H9 (cell line): Measurements from ENCODE around the gene RAB11FIP5. TPM values are rescaled to one million over a fixed set of nuclear protein-coding genes. Genes with fewer than 3 reads are reported as not detected.

Experiments
- DNase-seq: peaks from one replicate; pipeline ENCODE4 v3.0.0-alpha.2; 2017
- H2AFZ ChIP-seq: one replicate; pipeline ENCODE4 v1.6.1; 2013; ENCODE audit warnings: mild to moderate bottlenecking, low read length, control low read depth, moderate library complexity
- H2AK5ac ChIP-seq: 2 replicates; pipeline ENCODE4 v1.6.1; 2013; ENCODE audit warnings: low read length, control low read depth, mixed read lengths; ENCODE audit not compliant: insufficient read length
- H2BK120ac ChIP-seq: one replicate; pipeline ENCODE4 v1.6.1; 2013; ENCODE audit warnings: low read depth, mild to moderate bottlenecking, low read length, control low read depth, inconsistent platforms; ENCODE audit not compliant: poor library complexity, severe bottlenecking
- H2BK12ac ChIP-seq: 2 replicates; pipeline ENCODE4 v1.6.1; 2013; ENCODE audit warnings: low read length, control low read depth, mixed read lengths, low read depth; ENCODE audit not compliant: insufficient read length
- H2BK15ac ChIP-seq: 2 replicates; pipeline ENCODE4 v1.6.1; 2013; ENCODE audit warnings: low read depth, low read length, control low read depth
- H2BK20ac ChIP-seq: one replicate; pipeline ENCODE4 v1.6.1; 2013; ENCODE audit warnings: low read depth, mild to moderate bottlenecking, low read length, control low read depth, inconsistent platforms; ENCODE audit not compliant: poor library complexity, severe bottlenecking
- H2BK5ac ChIP-seq: 2 replicates; pipeline ENCODE4 v1.6.1; 2013; ENCODE audit warnings: low read length, control low read depth, mixed read lengths; ENCODE audit not compliant: insufficient read length
- H3K14ac ChIP-seq: 2 replicates; pipeline ENCODE4 v1.6.1; 2013; ENCODE audit warnings: low read length, control low read depth; ENCODE audit not compliant: insufficient read depth
- H3K18ac ChIP-seq: 2 replicates; pipeline ENCODE4 v1.6.1; 2013; ENCODE audit warnings: low read depth, mild to moderate bottlenecking, mixed read lengths, low read length, control low read depth; ENCODE audit not compliant: insufficient read length
- H3K23ac ChIP-seq: 2 replicates; pipeline ENCODE4 v1.6.1; 2013; ENCODE audit warnings: low read length, control low read depth, mixed read lengths, low read depth; ENCODE audit not compliant: insufficient read length
- H3K23me2 ChIP-seq: 2 replicates; pipeline ENCODE4 v1.6.1; 2013; ENCODE audit warnings: low read depth, mild to moderate bottlenecking, mixed read lengths, low read length, control low read depth; ENCODE audit not compliant: insufficient read length, poor library complexity, severe bottlenecking
- H3K27ac ChIP-seq: 2 replicates; pipeline ENCODE4 v1.5.1; 2013; ENCODE audit warnings: low read length, control low read depth, mixed read lengths, low read depth; ENCODE audit not compliant: insufficient read length
- H3K27me3 ChIP-seq: 2 replicates; pipeline ENCODE4 v1.6.1; 2013; ENCODE audit warnings: low read length, control low read depth, inconsistent platforms; ENCODE audit not compliant: insufficient read depth
- H3K4ac ChIP-seq: 2 replicates; pipeline ENCODE4 v1.6.1; 2013; ENCODE audit warnings: low read depth, mild to moderate bottlenecking, control low read depth, inconsistent platforms, low read length, moderate library complexity
- H3K4me1 ChIP-seq: 2 replicates; pipeline ENCODE4 v1.6.1; 2013; ENCODE audit warnings: low read length, control low read depth, inconsistent platforms; ENCODE audit not compliant: insufficient read depth
- H3K4me2 ChIP-seq: 2 replicates; pipeline ENCODE4 v1.6.1; 2013; ENCODE audit warnings: low read length, control low read depth, mixed read lengths; ENCODE audit not compliant: insufficient read length, insufficient read depth
- H3K56ac ChIP-seq: 2 replicates; pipeline ENCODE4 v1.6.1; 2013; ENCODE audit warnings: low read depth, mild to moderate bottlenecking, mixed read lengths, low read length, control low read depth; ENCODE audit not compliant: insufficient read length
- H3K79me1 ChIP-seq: 2 replicates; pipeline ENCODE4 v1.6.1; 2013; ENCODE audit warnings: low read depth, mild to moderate bottlenecking, moderate library complexity, low read length, control low read depth, inconsistent platforms; ENCODE audit not compliant: insufficient read depth, poor library complexity, severe bottlenecking
- H3K79me2 ChIP-seq: 2 replicates; pipeline ENCODE4 v1.6.1; 2013; ENCODE audit warnings: low read length, control low read depth, inconsistent platforms; ENCODE audit not compliant: insufficient read depth
- H3K9ac ChIP-seq: 2 replicates; pipeline ENCODE4 v1.6.1; 2013; ENCODE audit warnings: low read length, control low read depth, mixed read lengths; ENCODE audit not compliant: insufficient read length; ENCODE audit errors: extremely low read depth
- H3K9me3 ChIP-seq: one replicate; pipeline ENCODE4 v1.6.1; 2013; ENCODE audit warnings: low read depth, low read length, inconsistent platforms; ENCODE audit not compliant: control insufficient read depth
- H3T11ph ChIP-seq: one replicate; pipeline ENCODE4 v1.6.1; 2013; ENCODE audit warnings: mild to moderate bottlenecking, low read length, control low read depth, inconsistent platforms
- H4K20me1 ChIP-seq: one replicate; pipeline ENCODE4 v1.6.1; 2013; ENCODE audit not compliant: control insufficient read depth, insufficient read length, insufficient read depth
- H4K5ac ChIP-seq: 2 replicates; pipeline ENCODE4 v1.6.1; 2013; ENCODE audit warnings: low read depth, mild to moderate bottlenecking, mixed read lengths, low read length, control low read depth; ENCODE audit not compliant: insufficient read length
- H4K8ac ChIP-seq: replicated peaks from 2 replicates; pipeline ENCODE4 v1.6.1; 2013; ENCODE audit warnings: low read length, control low read depth, mixed read lengths, low read depth; ENCODE audit not compliant: insufficient read length
- H4K91ac ChIP-seq: 2 replicates; pipeline ENCODE4 v1.6.1; 2013; ENCODE audit warnings: low read depth, mild to moderate bottlenecking, moderate library complexity, mixed read lengths, low read length, control low read depth; ENCODE audit not compliant: insufficient read length
- H3K27ac Mint-ChIP-seq, 3 experiments: 2 replicates in 2 of 3; 3 replicates in 1 of 3; pipeline ENCODE4 v1.8.0; 2020 to 2021; ENCODE audit warnings: mixed read lengths in 3 of 3, mild to moderate bottlenecking in 1 of 3, moderate library complexity in 1 of 3
- H3K27me3 Mint-ChIP-seq: 2 replicates; pipeline ENCODE4 v1.8.0; 2021; ENCODE audit warnings: low read depth, mild to moderate bottlenecking, moderate library complexity, mixed read lengths
- H3K36me3 Mint-ChIP-seq, 3 experiments: 2 replicates in 2 of 3; 3 replicates in 1 of 3; pipeline ENCODE4 v1.8.0; 2020 to 2021; ENCODE audit warnings: low read depth in 3 of 3, mixed read lengths in 3 of 3; ENCODE audit not compliant: insufficient read depth in 1 of 3
- H3K4me1 Mint-ChIP-seq, 2 experiments: 2 replicates each; pipeline ENCODE4 v1.8.0; 2020; ENCODE audit warnings: mixed read lengths in 2 of 2
- H3K4me3 Mint-ChIP-seq, 2 experiments: 2 replicates in 1 of 2; 3 replicates in 1 of 2; pipeline ENCODE4 v1.8.0; 2020 to 2021; ENCODE audit warnings: mild to moderate bottlenecking in 2 of 2, mixed read lengths in 2 of 2, moderate library complexity in 1 of 2
- H3K9me3 Mint-ChIP-seq, 2 experiments: 2 replicates in 1 of 2; 3 replicates in 1 of 2; pipeline ENCODE4 v1.8.0; 2020; ENCODE audit warnings: mild to moderate bottlenecking in 2 of 2, mixed read lengths in 2 of 2, moderate library complexity in 1 of 2
- CTCF ChIP-seq: fragments of 200-600 bp; sonication (generic); conservative IDR thresholded peaks from 3 replicates; pipeline ENCODE4 v1.8.0; 2021; ENCODE audit warnings: antibody characterized with exemption, mild to moderate bottlenecking
- WGBS: extraction: QIAGEN DNeasy Blood & Tissue Kit; methylation state at CpG from one replicate; pipeline ENCODE4 v1.1.7; 2013; ENCODE audit warnings: missing lambda C conversion rate, low lambda C conversion rate, mixed read lengths; ENCODE audit not compliant: insufficient read length; ENCODE audit errors: extremely low coverage; 5-methylcytosine and 5-hydroxymethylcytosine counted together
- total RNA-seq: library from RNA; stranded (reverse); gene quantifications from 2 replicates; pipeline ENCODE4 v1.2.1, GENCODE V29; 2021

The RAB11FIP5 gene
- total RNA-seq, 1 experiment from 2014 or later, result 7.1 TPM

- H3K14ac ChIP-seq, result no peak overlapping the region
- no peak for DNase-seq
- TF ChIP-seq CTCF, result no peak
- Mint-ChIP-seq H3K9me3 (no peaks in the 10 kb centered on the region), H3K4me1 (peaks cover 8 to 17% of the 10 kb centered on the region in 2 experiments), H3K27ac (no peak overlapping the region), H3K27me3 (peaks cover 2% of the 10 kb centered on the region), H3K36me3 (peaks cover 0 to 11% (median 5%) of the 10 kb centered on the region in 3 experiments; a peak in 4 of 7 replicates), H3K4me3 (no peak overlapping the region)
- H4K8ac ChIP-seq, result no peak overlapping the region
- no peak overlapping the region for H2BK120ac ChIP-seq
- no peak overlapping the region for H2BK12ac ChIP-seq
- H3K56ac ChIP-seq, result no peak overlapping the region
- no CpG with 5 or more reads among the region's 1 CpG for WGBS
- no peak overlapping the region for H3K23ac ChIP-seq
- H3K79me2 ChIP-seq, result no peaks in the 10 kb centered on the region
- peaks cover 3% of the 10 kb centered on the region for H4K20me1 ChIP-seq
- H3K23me2 ChIP-seq, result no peaks in the 10 kb centered on the region
- H3K79me1 ChIP-seq, result no peaks in the 10 kb centered on the region
- H2AK5ac ChIP-seq, result no peak overlapping the region
- no peak overlapping the region for H4K5ac ChIP-seq
- no peak overlapping the region for H3K4ac ChIP-seq
- no peaks in the 10 kb centered on the region for H3K9me3 ChIP-seq
- no peaks in the 10 kb centered on the region for H3K4me1 ChIP-seq
- no peaks in the 10 kb centered on the region for H3K27me3 ChIP-seq
- no peak overlapping the region for H2BK15ac ChIP-seq
- H3K4me2 ChIP-seq, result no peak overlapping the region
- H2AFZ ChIP-seq, result no peak overlapping the region
- H3K9ac ChIP-seq, result no peak overlapping the region
- no peak overlapping the region for H4K91ac ChIP-seq
- H3K18ac ChIP-seq, result no peak overlapping the region
- no peak overlapping the region for H3T11ph ChIP-seq
- no peak overlapping the region for H2BK5ac ChIP-seq
- no peak overlapping the region for H3K27ac ChIP-seq
- no peak overlapping the region for H2BK20ac ChIP-seq
Observed at GRCh38 chr2:73077424-73077795, 35.3 kb downstream of the RAB11FIP5 start.
